ENCODE results near the gene PREB.

GRCh38 chr2:27162151-27163121, 28.0 kb upstream of the PREB start:
- TF ChIP-seq SUZ12 (IDR thresholded peaks at IDR 0.05; ENCODE audit: extremely low read depth, insufficient read depth, insufficient read length) = no peak
- TF ChIP-seq YY1 (IDR thresholded peaks at IDR 0.05; ENCODE audit: insufficient read depth, insufficient read length) = no peak
- TF ChIP-seq ZNF274 (IDR thresholded peaks at IDR 0.05; ENCODE audit: low read depth, low read length) = no peak
